Measurements from ENCODE around the gene DYNLL2.
A peak's percentile ranks its signal among the peaks of the same experiment; 100 is the strongest.
"Not testable (repeated sequence)": the region's sequence is repeated elsewhere in the genome, so short reads cannot be mapped to it uniquely, and the experiment has no call there.

DYNLL2 gene

GRCh38 chr17:58072862-58073261 is 10.4 kb upstream of the DYNLL2 start:
- DNase-seq (ENCODE audit: low read depth, low spot score): no peak

- not testable (repeated sequence) for DNase-seq (ENCODE audit: low read depth, low spot score)
Observed at GRCh38 chr17:58073266-58073665, 10.0 kb upstream of the DYNLL2 start.

GRCh38 chr17:58074406-58074805 is 8.8 kb upstream of the DYNLL2 start:
- DNase-seq (ENCODE audit: low read depth, low spot score): not testable (repeated sequence)

GRCh38 chr17:58079300-58080033 is 3.8 kb upstream of the DYNLL2 start:
- DNase-seq (ENCODE audit: low read depth, low spot score): no peak

- no peak for DNase-seq (ENCODE audit: low read depth, low spot score)
Observed at GRCh38 chr17:58081646-58082340, 1.4 kb upstream of the DYNLL2 start.

GRCh38 chr17:58082341-58082869 is 814 bp upstream of the DYNLL2 start:
- no peak for DNase-seq (ENCODE audit: low read depth, low spot score)

- no peak for DNase-seq (ENCODE audit: low read depth, low spot score)
Observed at GRCh38 chr17:58083491-58084316, 485 bp downstream of the DYNLL2 start.

- DNase-seq (ENCODE audit: low read depth, low spot score): peak; percentile 88
Observed at GRCh38 chr17:58084317-58084981, 1.2 kb downstream of the DYNLL2 start.

- no peak for DNase-seq (ENCODE audit: low read depth, low spot score)
Observed at GRCh38 chr17:58085039-58085715, 2.0 kb downstream of the DYNLL2 start.

GRCh38 chr17:58086953-58087352 is 3.7 kb downstream of the DYNLL2 start:
- no peak for DNase-seq (ENCODE audit: low read depth, low spot score)

GRCh38 chr17:58088624-58089023 is 5.4 kb downstream of the DYNLL2 start:
- DNase-seq (ENCODE audit: low read depth, low spot score): no peak

GRCh38 chr17:58089111-58089510 is 5.9 kb downstream of the DYNLL2 start:
- DNase-seq (ENCODE audit: low read depth, low spot score): no peak

GRCh38 chr17:58091024-58091567 is 7.9 kb downstream of the DYNLL2 start:
- no peak for DNase-seq (ENCODE audit: low read depth, low spot score)

- no peak for DNase-seq (ENCODE audit: low read depth, low spot score)
Observed at GRCh38 chr17:58092101-58092796, 9.0 kb downstream of the DYNLL2 start.

- DNase-seq (ENCODE audit: low read depth, low spot score): no peak
Observed at GRCh38 chr17:58092797-58093385, 9.7 kb downstream of the DYNLL2 start.

GRCh38 chr17:58094118-58094517 is 10.9 kb downstream of the DYNLL2 start:
- DNase-seq (ENCODE audit: low read depth, low spot score): no peak

GRCh38 chr17:58096892-58097291 is 13.7 kb downstream of the DYNLL2 start:
- no peak for DNase-seq (ENCODE audit: low read depth, low spot score)

GRCh38 chr17:58097384-58098088 is 14.3 kb downstream of the DYNLL2 start:
- DNase-seq (ENCODE audit: low read depth, low spot score): no peak

GRCh38 chr17:58100506-58100905 is 17.3 kb downstream of the DYNLL2 start:
- DNase-seq (ENCODE audit: low read depth, low spot score): no peak
